AG10803 (cell line): ENCODE measurements around the gene APCDD1L.

ENCODE experiments used
- DNase-seq: peaks from one replicate; pipeline ENCODE4 v3.0.0; 2010; ENCODE audit warnings: low read depth
- H3K4me3 ChIP-seq: 2 replicates; pipeline ENCODE4 v1.5.1; 2011; ENCODE audit warnings: mild to moderate bottlenecking, low read length, control low read depth
- TF ChIP-seq, protein P1 (sequence below): conservative IDR thresholded peaks from 2 replicates; pipeline ENCODE4 v1.5.1; 2011; ENCODE audit warnings: mild to moderate bottlenecking, low read length, control low read depth, inconsistent platforms

APCDD1L gene

DNA sequence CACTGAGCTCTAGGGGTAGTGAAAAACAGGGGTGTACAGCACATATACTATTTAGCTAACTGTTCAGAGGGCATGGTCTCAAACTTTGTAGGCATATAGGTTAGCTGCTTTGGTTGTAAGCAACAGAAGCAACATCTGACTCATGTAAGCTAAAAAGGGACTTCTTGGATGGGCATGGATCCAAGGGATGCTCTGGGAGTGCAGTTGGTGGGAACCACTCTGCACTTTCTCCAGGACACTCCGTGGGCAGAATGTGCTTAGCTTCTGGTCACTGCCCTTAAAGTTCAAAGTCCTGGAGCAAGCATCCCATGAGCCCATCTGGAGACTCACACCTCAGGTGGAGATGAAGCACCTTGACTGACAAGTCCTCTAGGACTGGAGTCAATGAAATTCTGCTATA lies 11.5 kb downstream of the APCDD1L start:
- no peak for DNase-seq
- TF ChIP-seq, protein P1, sequence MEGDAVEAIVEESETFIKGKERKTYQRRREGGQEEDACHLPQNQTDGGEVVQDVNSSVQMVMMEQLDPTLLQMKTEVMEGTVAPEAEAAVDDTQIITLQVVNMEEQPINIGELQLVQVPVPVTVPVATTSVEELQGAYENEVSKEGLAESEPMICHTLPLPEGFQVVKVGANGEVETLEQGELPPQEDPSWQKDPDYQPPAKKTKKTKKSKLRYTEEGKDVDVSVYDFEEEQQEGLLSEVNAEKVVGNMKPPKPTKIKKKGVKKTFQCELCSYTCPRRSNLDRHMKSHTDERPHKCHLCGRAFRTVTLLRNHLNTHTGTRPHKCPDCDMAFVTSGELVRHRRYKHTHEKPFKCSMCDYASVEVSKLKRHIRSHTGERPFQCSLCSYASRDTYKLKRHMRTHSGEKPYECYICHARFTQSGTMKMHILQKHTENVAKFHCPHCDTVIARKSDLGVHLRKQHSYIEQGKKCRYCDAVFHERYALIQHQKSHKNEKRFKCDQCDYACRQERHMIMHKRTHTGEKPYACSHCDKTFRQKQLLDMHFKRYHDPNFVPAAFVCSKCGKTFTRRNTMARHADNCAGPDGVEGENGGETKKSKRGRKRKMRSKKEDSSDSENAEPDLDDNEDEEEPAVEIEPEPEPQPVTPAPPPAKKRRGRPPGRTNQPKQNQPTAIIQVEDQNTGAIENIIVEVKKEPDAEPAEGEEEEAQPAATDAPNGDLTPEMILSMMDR: no peak
- no peak overlapping the region for H3K4me3 ChIP-seq

DNA sequence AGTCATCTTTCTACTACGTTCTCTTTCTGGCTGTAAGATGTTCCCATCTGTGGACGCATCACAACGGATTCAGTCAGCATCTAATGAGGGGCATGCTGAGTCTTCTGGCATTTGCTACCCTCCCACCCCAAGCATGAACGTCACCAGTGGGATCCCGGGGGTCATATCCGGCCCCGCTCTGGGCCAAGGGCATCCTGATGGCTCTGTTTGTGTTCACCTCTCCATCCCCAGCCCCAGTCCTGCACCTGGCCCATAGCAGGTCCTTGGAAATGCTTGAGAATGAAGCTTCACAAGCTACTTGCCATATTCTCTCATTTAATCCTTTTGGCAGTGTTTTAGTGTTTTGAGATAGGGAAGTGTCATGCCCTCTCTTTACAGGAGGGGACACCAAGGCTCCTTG lies 14.9 kb downstream of the APCDD1L start:
- no peak overlapping the region for H3K4me3 ChIP-seq
- DNase-seq: no peak
- TF ChIP-seq, protein P1: no peak

DNA sequence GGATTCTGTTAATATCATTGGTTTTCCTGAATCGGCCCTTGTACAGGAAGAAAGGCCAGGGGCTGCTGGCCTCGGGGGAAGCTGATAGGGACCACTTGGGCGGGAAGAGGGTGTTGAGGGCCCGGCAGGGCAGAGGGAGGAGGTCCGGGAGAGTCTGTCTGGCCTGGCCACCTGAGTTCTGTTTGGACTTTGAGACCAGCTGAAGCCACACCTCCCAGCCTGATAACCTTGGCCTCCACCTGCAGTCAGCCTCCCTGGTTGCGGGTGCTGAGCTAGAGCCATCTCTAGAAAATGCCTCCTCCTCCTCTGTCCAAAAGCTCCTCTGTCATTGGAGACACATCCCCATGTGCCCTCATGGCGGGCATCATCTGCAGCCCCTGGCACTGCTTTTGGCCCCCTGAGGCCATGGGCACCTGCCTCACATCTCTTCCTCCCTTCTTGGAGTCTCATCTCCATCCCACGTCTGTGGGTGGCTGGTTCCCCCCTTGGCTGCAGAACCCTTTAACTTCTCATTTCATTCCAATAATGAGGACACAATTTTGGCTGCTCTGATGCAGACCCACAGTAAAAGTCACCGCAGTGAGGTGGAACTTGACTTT lies 16.6 kb downstream of the APCDD1L start:
- no peak overlapping the region for H3K4me3 ChIP-seq
- DNase-seq: no peak
- TF ChIP-seq, protein P1: no peak

DNA sequence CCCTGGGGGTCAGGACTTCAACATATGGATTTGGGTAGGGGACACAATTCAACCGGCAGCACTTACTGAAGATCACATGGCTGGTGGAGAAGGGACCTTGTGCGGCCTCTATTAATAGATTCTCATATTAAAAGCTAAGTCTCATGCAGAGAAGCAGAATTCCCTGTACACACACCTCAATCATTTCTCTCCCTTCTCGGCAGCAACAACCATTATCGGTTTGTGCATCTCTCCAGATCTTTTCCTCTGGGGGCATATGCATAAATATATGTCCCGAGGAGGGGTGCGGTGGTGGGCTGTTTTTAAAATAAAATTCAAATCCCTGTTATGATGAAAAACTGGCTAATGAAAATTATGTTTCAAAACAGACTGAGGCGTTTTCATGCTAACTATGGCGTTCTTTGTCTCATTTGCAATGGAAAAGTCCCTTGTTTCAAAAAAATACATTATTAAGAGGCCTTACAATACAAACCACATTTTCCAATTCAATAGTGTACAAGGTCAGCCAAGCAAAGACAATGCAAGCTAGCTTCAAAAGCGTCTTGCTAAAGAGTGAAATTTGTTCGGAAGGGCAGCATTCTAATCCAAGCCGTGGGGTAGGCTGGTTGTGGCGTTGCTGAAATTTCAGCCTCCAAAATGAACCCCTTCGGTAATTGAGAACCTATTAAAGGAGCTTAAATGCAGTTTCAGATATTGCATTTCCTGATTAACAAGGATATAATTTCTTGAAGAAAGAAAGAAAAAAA lies 17.3 kb downstream of the APCDD1L start:
- TF ChIP-seq, protein P1: no peak
- no peak for DNase-seq
- H3K4me3 ChIP-seq: no peak overlapping the region

DNA sequence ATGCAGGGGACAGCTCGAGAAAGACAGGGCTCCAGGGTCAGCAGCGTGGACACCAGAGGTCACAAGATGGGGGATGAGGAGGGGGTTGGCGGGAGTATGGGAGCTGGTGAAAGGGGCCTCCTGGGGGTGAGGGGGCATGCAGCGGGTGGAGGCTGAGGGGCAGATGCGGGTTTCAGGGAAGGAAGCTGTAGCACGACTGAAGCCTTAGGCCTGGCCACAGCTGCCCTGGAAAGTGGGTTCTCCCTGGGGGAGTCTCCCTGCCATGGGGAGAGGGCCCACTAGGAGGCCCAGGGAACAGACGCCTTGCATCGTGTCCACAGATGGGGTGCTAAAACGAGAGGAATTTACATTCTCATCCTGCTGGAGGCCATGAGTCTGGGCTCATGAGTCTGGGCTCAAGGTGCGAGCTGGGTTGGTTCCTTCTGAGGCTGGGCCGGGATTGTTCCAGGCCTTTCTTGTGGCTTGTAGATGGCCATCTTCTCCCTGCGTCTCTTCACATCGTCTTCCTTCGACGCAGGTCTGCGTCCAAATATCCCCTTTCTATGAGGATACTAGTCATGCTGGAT lies 18.0 kb downstream of the APCDD1L start:
- DNase-seq: no peak
- H3K4me3 ChIP-seq: no peak overlapping the region
- TF ChIP-seq, protein P1: no peak

DNA sequence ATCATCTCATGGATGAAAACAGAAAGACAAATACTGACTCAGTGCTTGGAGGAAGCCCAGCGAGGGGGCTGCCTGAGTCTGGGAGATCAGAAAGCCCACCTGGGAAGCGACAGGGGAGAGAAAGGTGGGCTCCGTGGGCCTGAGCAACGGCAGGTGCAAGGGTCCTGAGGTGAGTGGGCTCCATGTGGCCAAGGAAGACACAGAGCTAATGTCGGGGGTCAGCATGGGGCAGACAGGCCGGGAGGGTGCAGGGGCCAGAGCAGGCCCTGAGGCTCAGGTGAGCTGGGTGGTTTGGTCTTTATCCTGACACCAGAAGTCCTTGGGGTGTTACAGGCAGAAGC lies 18.8 kb downstream of the APCDD1L start:
- no peak overlapping the region for H3K4me3 ChIP-seq
- DNase-seq: no peak
- TF ChIP-seq, protein P1: no peak
